22Rv1 (cell line): ENCODE data around the gene WDR17.

Source experiments
- CTCF ChIP-seq: fragments of 450-650 bp; IDR thresholded peaks from 2 replicates; pipeline ENCODE4 v1.5.1; 2017; ENCODE audit warnings: mild to moderate bottlenecking
- ZFX ChIP-seq: fragments of 450-650 bp; IDR thresholded peaks from 2 replicates; pipeline ENCODE4 v1.6.1; 2017; ENCODE audit warnings: antibody characterized with exemption, borderline replicate concordance

- TF ChIP-seq CTCF (no peak), ZFX (no peak)
These were observed 85.1 kb downstream of the WDR17 start for GRCh38 chr4:176150704-176151103.
